HG02970 (cell line): ENCODE data around the gene MXD4.

Experiments
- ATAC-seq: cut with Tn5 transposase; IDR thresholded peaks from one replicate; pipeline ENCODE4 v1.9.1; 2021; ENCODE audit warnings: mild to moderate bottlenecking, moderate library complexity, moderate number of reproducible peaks; ENCODE audit not compliant: unreplicated experiment, low FRiP score

The MXD4 gene

GRCh38 chr4:2265113-2266110, 3.5 kb upstream of the MXD4 start:
- no peak for ATAC-seq

DNA sequence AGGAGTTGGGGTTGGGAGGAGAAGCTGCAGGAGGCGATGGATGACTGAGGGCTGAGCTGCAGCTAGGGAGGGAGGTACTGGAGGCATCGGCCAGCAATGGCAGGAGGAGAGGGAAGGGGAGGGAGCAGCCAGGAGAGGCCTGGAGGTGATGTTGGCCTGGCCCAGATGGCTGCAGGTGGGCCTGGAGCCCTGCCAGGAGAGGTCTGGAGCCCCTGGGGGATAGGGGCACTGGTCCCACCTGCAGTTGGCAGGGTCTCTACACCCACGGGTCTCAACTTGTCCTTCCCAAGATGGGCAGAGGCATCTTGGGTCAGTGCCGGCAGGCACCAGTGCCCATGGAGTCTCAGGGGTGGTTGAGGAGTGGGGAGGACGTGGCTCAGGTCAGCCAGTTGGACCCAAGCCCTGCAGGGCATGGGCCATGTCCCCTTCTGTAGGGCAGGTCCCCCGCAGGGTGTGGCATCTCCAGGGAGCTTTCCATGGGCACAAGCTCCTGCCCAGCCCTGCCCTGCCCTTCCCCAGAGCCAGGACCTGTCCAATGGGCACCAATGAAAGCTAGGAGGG, 2.7 kb upstream of the MXD4 start:
- no peak for ATAC-seq

DNA sequence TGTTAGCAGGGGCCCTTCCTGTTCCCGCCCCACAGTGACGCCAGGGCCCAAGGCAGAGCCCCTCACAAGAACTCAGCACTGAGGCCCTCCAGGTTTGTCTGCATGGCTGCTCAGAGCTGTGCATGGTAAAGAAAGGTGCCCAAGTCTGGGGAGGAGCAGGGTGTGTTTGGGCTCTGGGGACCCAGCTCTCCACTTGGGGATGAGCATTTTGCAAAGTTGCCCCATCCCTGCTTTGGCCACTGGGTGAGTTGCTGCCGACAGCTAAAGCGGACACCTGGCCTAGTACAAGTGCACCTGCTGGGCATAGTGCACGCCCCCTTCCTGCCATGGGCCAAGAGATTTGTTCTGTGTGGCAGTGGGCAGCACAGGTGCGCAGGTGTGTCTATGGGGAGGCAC, 2.0 kb upstream of the MXD4 start:
- no peak for ATAC-seq

DNA sequence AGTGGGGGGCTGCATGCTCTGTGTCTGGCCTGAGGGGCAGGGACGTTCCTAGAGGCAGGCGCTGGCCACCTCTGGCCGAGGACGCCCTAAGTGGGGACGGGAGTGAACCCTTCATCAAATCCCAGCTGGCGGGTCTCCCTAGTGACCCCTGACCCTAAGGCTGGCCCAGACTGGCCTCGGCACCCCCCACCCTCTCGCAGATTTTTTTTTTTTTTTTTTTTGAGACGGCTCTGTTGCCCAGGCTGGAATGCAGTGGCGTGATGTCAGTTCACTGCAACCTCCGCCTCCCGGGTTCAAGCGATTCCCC, 988 bp upstream of the MXD4 start:
- no peak for ATAC-seq

- ATAC-seq, result peak; percentile 93
These were observed 435 bp upstream of the MXD4 start for GRCh38 chr4:2262145-2262943.

GRCh38 chr4:2261110-2261852, 628 bp downstream of the MXD4 start:
- ATAC-seq, result no peak

DNA sequence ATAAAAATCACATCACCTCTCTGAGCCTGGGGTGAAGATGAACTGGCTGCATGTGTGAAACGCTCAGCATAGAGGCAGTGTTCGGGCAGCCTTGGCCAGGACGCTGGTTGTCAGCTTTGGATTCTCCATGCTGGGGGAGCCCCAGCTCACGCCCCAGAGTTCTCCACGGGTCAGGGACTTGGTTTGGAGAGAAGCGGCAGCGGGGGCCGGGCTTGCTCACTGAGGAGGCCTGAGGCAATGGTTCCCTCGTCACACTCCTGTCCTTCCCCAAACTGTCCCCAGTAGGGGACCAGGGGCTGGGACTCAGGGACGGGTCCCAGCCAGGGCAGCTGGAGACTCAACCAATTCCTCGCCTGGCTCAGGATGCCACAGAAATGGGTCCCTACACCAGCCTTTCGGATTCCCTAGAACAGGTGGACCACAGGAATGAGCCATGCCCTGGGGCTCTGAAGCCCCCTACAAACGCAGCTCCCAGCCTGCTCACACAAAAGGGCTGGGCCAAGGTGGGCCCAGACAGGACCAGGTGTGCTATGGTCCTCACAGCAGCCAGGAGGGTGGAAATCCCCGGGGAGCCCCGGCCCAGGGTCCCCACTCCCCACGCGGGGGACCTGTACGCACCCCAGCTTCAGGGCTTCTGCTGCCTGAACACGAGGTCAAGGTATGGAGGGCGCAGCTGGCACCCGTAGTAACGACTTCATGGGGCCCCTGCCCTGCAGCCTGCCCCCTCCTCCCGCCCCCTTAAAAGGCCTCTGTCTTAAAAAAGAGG, 1.4 kb downstream of the MXD4 start:
- ATAC-seq, result no peak

DNA sequence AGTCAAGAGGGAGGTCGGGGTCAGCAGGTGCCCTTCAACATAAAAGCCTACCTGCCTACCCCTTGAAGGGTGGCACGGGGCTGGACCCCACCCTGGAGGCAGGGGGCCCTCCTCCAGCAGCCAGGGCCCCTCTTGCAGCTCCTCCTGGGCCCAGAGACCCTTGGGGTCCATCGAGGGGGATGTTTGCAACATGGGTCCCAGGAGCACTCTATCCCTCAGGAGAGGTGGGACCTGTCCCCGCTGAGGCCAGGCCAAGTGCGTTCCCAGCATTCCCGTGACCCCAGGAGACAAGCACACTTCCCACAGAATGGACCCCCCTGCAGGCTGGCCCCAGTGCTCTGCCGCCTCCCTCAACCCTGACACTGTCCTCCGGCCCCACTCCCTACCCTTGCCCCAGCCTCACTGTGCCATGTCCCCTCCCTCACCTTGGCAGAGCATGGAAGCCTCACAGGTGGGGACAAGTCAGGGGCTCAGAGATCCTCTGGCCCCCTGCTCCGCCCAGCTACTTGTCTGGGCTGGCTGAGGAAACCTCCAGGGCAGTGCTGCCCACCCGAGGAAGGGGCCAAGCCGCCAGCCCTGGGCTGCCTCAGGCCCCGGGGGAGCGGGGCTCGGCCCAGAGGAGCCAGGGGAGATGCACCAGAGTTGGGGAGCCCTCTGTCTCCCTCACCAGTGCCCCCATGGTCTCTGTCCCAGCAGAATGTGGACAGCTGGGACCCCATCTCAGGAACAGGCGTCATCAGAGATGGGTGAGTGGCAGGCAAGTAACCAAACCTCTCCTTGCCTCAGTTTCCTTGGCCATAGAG, 2.2 kb downstream of the MXD4 start:
- no peak for ATAC-seq

DNA sequence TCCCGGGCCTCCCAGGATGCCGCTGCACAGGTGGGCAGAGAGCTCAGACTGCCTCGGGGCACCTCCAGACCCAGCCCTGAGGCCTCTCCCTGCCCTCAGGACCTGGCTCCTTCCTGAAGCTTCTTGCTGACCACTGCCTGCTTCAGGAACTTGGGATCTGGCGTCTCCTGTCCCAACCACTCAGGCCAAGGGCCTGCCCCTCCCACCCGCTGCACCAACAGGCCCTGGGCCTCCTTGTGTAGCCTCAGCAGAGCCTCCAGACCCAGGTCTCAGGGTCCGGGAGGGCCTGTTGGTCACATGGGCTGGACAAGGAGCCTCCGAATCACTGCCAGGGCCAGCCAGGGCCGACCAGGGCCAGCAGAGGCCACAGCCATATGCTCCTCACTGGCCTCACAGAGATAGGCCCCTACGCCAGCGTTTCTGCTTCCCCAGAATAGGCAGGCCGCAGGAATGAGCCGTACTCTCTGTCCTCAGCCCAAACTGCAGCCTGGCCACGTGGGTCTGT, 2.8 kb downstream of the MXD4 start:
- no peak for ATAC-seq

DNA sequence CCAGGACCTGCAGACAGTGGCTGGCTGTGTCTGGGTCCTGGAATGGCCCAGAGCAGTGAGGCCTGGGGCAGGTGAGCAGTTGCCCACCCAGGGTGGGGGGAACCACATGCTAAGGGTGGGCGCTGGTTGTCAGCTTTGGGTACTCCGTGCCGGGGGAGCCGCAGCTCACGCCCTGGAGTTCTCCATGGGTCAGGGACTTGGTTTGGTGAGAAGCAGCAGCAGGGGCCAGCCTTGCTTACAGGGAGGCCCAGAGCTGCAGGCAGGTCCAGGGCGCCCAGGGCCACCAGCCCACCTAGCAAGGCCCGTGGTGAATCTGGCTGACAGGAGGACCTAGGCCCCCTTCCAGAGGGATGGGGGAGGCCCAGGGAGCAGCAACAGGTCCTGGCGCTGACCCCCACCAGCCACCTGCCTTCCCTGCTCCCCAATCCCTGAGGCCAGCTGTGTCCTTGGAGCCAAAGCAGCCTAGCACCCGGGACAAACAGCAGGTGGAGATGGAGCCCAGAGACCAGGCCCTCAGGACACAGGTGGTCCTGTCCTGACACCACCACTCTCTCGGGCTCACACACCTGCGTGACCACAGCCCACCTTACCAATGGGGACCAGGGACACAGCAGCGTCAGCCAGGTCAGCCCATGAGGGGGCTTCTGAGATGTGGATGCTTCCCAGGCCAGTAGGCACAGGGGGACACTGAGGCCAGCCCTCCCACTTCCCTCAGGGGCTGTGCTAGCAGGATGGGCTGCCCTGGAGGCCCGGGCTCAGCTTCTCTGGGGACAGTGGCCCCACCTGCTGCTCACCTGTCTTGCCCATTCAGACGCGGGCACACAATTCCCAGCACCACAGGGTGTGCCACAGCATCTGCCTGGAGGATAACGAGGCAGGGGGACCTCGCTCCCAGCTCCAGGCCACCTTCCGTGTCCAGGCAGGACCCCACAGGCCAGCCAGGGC, 3.5 kb downstream of the MXD4 start:
- ATAC-seq, result no peak

DNA sequence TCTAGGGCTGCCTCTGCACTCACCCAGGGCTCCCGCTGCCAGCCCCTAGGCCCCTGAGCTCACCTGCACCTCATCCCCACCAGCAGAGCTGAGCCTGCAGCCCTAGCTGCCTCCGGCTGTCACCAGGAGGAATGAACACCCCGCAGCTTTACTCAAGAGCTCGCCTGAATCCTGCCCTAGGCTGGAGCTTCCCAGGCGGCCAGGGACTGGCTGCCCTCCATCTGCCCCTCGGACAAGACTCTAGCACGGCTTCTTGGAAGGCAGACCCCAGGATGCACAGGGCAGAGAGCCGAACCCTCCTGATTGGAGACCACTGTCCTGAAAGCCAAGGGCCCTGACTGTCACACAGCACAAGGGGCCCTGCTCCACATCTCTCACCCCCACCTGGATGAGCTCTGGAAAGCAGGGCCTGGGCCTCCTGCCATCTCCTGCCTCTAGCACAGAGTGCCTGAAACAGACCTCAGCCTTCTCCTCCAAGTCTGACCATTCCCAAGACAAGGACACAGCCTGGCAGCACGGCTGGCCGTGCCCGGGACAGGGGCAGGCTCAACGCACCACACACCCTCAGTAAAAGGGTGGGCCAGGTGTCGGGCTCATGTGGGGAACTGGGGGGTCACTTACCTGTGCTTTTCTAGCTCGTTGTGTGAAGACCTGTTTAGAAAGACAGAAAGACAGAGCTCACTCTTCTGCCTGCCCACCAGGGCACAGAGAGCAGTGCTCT, 4.4 kb downstream of the MXD4 start:
- ATAC-seq, result no peak

- ATAC-seq, result no peak
These were observed 5.1 kb downstream of the MXD4 start for GRCh38 chr4:2256781-2257191.

DNA sequence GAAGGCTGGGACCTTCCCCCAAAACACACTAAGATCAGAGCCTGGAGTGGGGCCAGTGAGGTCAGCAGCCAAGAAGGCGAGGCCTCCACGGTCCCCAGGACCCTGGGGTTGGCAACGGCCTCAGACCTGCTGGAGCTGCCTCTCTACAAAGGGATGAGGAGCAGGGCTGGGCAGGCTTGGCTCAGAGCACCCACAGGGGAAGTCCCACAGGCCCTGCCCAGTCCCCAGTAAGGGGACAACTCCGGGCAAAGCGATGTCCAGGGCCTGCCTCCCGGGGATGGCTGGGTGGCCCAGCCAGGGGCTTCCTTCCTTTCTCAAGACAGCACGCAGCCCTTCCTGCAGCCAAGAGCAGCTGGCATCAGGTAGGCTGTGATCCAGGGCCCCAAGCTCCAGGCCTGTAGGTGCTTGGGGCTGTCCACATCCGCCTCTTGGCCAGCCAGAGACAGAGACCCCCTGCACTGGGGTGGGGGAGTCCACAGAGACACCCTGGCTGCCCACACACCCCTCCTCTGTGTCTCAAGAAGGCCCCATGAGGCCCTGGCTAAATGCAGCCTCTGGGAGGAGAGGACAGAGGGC, 5.7 kb downstream of the MXD4 start:
- ATAC-seq, result no peak

DNA sequence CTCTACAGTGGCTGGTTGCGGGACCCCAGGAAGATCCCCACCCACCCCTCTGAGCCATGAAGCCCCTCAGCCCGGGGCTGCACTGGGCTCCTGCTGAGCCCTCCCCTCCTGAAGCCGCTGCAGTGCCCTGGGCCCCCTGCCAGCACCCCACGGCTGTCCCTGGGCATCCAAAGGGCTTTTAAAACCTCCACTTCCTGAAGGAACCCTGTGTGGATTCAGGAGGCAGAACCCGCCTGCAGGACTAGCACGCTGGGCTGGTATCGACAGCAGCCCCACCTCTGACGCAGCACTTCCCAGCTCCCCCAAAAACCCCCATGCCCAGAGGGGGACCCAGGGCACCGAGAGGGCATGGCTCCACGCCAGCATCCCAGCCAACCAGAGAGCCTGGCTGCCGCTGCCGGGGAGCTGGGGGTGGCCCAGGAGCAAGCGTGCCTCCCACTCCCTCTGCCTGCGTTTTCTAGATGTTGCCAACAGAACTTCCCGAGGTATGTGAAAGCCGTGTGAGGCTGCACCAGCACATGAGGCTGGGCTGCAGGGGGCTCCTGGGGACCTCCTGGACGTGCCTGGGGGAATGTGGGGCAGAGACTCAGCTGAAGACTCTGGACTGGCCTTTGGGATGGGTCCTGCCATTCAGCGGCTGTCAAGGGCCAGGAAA, 6.3 kb downstream of the MXD4 start:
- ATAC-seq, result no peak

DNA sequence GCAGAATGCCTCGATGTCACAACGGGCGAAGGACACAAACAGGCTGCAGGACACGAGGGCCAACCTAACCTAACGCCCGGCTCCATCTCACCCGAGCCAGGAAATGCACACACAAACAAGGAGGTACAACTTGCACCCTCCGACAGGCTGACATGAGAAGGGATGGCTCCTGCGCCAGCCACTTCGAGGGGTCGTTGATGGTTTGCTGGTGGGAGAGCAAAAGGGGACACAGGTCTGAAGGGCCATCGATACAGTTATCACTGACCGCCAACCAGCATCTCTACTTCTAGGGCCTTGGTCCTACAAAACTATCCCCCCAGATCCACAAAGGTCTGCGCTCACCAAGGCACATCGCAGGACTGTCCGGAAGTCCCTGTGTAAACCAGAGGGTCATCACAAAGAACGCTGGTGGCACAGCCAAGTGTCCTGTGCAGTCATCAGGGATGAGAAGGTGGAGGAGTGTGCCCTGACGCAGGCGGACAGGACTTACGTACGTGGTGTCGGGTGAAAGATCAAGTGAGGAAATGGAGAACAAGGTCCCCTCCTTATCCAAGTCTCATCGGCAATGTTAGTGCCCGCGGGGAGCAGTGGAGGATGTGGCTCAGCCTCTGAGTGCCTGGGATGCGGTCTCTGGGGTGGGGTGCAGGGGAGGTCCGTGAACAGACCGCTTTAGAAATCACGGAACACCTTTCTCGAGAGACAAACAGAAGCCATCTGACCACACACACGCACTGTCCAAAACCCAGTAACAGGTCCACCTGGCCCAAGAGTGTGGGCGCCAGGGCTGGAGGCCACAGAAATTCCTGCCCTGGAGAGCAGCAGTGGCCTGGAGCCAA, 7.0 kb downstream of the MXD4 start:
- ATAC-seq, result no peak
